GM21723 (cell line): ENCODE data around the gene SCO1.
A peak's percentile ranks its signal among the peaks of the same experiment; 100 is the strongest.
"Not testable (repeated sequence)": the region's sequence is repeated elsewhere in the genome, so short reads cannot be mapped to it uniquely, and the experiment has no call there.

Source experiments
- ATAC-seq: cut with Tn5 transposase; IDR thresholded peaks from one replicate; pipeline ENCODE4 v1.9.1; 2021; ENCODE audit warnings: mild to moderate bottlenecking, moderate library complexity; ENCODE audit not compliant: unreplicated experiment

SCO1 gene

DNA sequence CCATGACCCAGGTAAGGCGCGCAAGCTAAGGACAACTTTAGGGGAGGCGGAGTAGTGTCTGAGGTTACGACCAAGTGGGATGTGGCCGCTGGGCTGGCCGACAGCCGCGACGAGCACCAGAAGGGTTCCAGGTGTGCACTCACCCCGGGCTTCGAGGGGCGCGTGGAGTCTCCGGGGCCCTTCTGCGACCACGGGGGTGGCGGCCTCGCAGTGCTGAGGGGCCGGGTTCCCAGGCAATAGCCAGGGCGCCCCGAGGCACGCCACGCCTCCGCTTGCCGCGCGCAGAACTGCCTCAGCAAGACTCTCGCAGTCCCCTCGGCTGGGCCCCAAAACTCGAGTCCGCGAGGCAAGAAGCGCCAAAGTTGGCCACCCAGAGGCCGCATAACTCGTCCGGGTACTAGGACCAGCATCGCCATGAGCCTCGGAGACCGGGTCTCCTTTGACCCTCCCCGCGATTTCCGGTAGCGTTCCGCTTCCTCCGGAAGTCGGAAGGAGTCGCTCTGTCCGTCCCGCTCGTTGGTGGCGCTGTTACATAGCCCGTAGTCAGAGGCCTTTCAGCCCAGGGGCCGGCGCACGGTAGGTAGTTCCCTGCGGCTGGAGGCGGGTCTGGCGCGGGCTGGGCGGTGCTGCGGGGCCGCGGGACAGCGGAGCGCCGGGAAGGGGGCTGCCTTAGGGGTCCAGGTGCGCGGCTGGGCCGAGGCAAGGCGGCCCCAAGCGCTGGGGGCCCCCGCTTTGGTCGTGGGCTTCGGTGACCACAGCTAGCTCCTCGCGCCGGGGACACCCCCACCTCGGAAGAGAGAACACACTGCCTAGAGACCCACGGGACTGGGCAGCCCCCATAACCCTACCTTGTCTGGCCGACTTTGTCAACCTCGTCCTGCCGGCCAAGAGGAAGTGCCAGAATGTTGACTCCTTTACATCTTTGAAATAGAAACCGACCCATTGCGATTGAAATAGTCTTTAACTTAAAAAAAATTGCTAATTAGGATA, at the start of gene SCO1, which contains the start of gene ADPRM:
Gene SCO1 (minus strand): TSS at position 442 of the 990 bp plus-strand sequence. CDS start 26 bp downstream, at position 416.
Gene ADPRM (plus strand): TSS at position 503 of the 990 bp plus-strand sequence. CDS start 7,333 bp downstream, outside the sequence.
- peak; percentile 96 for ATAC-seq

DNA sequence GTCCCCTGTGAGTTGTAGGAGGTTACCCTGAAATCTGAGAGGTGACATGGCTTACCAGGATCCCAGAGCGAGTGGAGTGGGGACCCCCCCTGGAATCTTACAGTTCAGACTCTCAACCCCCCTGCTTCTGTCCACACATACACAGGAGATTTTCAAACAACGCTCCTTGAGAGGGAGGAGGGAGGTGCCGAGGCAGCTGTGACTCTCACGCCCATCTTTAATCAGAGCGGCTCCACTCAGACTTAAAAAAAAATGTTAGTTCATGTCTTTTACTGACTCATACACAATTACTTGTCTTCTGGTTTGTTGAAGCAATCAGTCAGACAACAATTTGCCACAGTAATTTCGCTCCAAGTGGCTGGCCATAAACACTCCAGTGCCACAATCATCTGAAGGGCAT, 47.9 kb upstream of the SCO1 start:
- no peak for ATAC-seq

DNA sequence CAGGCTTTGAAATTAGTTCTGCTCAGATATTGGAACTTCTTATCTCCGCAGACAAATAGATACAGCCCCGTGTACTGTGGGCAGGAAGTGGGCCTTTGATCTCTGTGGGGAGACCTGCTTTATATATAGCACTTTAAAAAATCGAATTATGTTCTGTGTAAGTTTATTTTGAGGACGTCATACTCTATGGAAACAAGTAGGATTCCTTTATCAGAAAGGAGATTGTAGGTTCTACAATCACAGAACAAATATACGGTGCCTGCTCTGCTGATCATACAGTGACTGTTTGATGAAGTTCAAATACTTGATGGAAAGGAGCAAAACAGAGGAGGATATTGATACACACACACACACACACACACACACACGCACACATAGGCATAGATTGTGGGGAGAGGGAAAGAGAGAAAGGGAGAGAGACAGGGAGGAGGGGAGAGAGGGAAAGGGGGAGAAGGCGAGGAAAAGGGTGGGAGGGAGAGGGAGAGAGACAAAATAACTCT, 47.2 kb upstream of the SCO1 start:
- ATAC-seq = no peak

DNA sequence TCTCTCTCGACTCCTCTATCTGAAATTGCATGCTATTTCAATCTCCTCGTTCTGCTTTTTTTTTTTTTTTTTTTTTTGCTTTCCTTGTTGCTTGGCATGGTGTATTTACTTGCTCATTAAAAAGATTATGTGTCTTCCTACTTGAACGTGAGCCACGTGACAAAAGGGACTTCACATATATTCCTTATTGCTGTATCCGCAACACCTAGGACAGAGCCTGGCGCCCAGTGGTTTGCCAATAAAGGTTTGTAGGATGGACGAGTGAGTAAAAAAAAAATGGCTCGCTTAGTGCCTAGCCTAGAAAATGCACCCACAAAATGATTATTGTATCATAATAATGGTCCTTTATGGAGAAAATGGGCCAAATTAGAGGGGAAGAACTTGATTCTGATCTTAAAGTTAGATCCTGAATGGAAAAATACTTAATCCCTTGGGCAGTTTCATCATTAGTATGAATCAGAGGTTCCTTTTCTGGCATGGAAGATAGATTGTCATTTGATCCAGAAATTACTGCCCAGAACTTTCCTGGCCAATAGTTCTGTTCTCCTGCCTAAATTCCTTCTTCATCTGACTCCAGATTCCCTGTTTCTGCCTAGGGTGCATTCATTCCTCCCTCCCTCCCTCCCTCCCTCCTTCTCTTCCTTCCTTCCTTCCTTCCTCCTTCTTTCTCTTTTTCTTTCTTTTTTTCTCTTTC, 46.1 kb upstream of the SCO1 start:
- ATAC-seq = no peak

DNA sequence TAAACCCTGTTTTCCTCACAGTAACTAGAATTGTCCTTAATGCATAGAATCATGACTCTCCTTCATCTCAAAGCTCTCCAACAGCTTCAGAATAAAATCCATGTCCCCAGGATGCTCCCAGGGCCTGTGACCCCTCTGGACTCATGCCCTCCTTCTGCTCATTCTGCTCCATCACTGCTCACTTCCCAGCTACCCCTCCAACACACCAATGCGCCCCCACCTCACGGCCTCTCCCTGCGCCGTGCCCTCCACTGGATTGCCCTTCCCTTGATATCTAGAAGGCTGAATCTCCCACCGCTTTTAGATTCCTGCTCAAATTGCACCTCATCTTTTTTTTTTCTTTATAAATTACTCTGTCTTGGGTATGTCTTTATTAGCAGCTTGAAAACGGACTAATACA, 45.1 kb upstream of the SCO1 start:
- ATAC-seq = no peak

DNA sequence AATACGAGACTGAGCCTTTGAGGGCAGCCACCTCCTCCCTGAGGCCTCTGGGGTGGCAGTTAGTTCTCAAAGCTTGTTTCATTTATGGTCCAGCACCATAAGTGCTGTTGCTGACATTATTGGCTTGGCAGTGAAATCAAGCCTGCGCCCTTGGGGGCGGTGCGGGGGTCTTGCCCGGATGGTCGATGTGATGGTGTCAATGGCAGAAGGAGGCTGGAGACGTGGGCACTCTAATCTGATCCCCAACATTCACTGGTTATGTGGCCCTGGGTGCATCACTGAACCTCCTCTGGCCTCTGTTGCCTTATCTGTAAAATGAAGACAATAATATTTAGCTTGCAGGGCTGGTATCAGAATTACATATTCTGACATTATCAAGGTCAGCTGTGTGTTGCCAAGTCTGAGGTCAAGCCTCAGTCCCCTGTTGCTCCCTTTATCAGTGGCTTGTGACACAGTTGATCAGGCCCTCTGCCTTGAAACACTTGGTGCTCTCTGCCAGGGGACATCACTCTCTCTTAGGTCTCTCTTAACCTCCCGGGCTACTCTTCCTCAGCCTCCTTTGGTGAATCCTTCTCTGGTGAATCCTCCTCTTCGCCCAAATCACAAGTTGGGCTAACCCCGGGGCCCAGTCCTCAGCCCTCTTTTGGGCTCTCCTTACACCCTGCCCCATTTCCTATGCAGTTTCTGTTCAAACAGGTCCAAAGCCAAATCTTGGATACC, 44.2 kb upstream of the SCO1 start:
- ATAC-seq = no peak

DNA sequence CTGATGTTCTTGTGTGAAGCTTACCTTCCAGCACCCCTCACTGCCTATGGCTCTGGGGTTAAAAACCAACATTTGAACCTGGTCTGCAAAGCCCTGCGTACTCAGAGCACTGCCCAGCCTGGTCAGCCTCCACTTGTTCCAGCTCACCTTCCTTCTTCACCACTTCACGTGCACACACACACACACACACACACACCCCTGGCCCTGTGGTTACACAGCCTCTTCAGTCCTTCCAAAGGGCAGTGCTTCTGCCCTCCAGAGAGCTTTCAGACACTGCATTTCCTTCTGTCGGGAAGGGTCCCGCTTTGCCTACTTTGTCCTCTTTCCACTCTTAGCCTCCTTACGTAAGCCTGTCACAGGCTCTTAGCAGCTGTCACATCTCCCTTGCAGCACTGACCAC, 42.1 kb upstream of the SCO1 start:
- no peak for ATAC-seq

DNA sequence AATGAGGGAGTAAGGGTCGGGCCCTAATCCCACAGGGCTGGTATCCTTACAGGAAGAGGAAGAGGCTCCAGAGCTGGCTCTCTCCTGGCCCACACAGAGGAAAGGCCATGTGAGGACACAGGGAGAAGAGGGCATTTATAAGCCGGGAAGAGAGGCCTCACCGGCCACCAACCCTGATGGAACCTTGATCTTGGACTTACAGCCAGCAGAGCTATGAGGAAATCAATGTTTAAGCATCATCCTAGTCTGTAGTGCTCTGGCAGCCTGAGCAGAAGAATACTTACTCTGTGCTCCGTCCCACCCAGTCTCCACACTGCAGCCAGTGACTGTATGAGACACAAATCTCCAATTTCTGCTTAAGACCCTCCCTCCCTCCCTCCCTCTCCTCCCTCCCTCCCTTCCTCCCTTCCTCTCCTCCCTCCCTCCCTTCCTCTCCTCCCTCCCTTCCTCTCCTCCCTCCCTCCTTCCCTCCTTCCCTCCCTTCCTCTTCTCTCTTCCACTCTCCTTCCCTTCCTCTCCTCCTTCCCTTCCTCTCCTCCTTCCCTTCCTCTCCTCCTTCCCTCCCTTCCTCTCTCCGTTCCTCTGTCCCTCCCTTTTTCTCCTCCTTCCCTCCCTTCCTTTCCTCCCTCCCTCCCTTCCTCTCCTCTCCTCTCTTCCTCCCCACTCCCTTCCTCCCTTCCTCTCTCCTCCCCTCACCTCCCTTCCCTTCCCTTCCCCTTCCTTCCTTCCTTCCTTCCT, 41.4 kb upstream of the SCO1 start:
- no peak for ATAC-seq

DNA sequence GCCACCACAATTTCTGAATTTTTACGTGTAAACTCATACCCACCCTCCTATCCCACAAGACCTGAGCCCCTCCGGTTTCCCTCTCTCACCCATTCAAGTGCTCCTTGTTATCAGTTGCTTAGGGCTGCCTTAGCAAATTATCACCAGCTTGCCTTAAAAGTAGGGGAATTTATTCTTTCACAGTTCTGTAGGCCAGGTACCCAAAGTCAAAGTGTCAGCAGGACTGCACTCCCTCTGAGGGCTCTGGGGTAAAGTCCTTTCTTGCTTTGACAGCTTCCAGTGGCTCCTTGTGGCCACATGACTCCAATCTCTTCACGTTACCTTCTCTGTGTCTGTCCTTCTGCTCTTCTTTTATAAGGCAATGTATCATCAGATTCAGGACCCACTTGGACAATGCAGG, 40.4 kb upstream of the SCO1 start:
- ATAC-seq = no peak

DNA sequence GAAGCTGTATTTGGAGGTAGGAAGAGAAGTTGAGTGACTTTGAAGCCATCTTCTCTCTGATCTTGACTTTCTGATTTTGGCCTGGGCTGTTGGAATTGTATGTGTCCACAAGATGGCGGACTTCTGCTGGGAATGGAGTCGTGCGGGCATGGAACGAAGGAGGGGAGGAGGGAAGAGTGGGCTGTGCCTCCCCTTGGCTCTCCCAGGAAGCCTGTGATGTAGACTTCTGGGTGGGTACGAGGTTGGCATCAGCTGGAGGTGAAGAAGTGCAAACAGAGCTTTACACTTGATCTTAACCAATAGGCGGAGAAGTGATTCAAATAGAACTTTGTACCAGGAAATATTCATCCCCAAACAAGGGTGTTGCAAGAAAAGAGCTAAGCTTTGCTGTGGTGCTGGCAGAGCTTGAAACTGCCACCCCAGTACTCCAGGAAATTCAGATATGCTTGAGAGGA, 39.9 kb upstream of the SCO1 start:
- ATAC-seq = no peak

DNA sequence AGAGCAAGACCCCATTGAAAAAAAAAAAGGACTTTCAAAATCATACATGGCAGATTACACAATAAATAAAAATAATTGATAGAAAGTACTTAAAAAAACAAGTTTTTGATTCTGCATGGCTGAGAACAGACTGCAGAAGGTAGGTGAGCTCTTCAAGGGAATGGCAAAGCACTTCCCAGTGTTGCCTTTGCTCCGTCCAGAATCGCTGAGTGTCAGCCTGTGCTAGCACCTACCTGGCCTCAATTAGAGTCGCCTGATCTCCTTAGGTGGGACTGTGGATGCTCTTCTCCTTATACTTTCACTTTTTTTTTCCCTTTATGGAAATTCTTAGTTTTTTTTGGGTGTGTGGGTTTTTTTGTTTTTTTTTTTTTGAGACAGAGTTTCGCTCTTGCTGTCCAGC, 38.5 kb upstream of the SCO1 start:
- no peak for ATAC-seq

DNA sequence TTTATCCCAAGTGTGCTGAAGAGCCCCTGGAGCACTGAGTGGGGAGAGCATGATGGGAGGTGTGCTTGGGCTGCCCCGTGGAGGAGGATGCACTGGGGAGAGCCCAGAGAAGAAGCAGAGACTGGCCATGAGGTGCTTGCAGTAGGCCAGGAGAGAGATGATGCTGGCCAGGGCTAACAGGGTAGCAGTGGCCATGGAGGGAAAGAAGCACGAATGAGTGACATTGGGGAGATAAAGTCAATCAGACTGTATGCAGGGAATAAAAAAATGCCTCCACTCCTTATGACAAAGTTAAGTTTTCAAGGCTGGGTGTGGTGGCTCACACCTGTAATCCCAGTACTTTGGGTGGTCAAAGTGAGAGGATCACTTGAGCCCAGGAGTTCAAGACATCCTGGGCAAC, 37.9 kb upstream of the SCO1 start:
- ATAC-seq = no peak

DNA sequence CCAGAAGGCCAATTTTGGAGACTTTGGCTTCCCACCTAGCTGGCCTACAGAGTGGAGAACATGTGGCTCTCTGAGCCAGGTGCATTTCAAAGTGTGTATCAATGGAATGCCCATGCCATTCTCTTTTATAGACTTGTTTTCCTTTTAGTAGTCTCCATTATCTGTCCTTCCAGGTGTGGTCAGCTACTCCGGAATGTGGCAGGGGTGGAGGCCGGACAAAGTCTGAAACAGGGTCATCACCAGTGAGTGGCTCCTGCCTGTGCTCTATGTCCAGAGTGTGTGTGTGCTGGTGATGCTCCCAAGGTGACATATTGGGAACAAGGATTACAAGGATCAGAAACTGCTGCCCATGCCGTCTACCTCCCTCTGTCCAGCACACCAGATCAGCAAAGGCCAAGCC, 36.3 kb upstream of the SCO1 start:
- no peak for ATAC-seq

DNA sequence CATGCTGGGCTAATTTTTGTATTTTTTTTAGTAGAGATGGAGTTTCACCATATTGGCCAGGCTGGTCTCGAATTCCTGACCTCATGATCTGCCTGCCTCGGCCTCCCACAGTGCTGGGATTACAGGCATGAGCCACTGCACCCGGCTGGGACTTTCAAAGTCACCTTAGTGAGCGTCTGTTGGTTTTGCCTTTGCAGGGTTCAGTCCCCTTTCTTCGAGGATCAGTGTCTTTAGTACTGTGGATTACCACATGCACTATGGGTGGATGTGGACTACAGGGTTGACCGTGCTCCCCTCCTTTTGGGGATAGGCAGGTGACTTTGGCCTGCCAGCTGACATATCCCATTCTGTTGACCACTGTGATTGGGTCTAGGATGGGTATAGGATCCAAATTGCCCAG, 34.8 kb upstream of the SCO1 start:
- not testable (repeated sequence) for ATAC-seq

DNA sequence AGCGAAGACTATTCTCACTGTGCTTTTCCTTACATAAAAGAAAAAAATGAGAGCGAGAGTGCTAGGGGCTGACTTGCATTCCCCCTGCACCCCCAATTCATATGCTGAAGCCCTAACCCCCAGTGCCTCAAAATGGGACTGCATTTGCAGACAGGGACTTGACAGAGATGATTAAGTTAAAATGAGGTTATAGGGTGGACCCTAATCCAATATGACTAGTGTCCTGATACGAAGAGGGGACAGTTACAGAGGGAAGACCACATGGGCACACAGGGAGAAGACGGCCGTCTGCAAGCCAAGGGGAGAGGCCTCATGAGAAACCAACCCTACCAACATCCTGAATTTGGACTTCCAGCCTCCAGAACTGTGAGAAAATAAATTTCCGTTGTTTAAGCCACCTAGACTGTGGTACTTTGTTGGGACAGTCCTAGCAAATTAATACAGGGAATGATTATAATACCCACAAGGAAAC, 34.1 kb upstream of the SCO1 start:
- no peak for ATAC-seq

DNA sequence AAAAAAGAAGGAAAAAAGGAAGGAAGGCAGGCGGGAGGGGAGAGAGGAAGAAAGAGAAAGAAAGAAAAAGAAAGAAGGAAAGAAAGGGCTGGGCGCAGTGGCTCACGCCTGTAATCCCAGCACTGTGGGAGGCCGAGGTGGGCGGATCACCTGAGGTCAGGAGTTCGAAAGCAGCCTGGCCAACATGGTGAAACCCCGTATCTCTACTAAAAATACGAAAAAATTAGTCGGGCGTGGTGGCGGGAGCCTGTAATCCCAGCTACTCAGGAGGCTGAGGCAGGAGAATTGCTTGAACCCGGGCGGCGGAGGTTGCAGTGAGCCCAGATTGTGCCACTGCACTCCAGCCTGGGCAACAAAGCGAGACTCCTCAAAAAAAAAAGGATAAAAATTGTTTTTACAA, 32.9 kb upstream of the SCO1 start:
- not testable (repeated sequence) for ATAC-seq

DNA sequence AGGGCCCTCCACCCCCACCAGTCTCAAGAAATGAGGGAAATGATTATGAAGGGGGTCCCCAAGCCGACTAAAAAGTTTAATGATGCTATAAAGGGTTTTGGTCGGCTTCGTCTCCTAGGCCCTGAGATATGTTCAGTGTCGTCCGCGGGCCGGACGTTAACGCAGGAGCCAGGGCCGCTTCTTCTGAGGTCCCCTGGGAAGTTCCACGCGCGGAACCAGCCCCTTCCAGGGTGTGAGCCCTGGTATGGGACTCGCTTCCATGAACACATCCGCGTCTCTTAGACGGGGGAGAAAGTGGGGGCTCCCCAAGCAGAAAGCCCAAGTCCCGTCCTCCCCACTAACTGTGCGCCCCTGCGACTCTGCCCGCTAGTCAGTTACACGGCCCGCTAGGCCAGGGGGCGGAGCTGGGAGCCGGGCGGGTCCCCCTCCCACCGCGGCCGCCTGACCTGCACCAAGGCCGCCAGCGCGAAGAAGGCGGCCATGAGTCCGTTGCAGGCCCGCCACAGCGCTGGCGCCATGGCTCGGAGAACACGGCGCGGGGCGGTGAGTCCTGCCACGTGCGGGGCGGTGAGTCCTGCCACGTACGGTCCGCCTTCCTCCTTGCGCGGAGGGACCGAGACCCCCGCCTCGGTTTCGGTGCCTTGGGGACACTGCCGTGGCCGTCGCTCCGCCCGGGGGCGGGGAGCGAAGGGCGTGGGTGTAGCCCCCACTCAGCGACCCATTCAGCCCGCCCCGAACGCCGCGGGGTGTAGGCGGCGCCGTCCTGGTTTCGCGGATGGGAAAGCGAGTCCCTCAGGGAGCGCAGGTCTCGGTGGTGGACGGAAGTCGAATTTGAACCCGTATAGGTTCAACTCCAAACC, 32.2 kb upstream of the SCO1 start, which contains the start of gene TMEM220:
Gene TMEM220 (minus strand): TSS at position 690 of the 860 bp plus-strand sequence. CDS start 172 bp downstream, at position 518.
- ATAC-seq = peak; percentile 80

DNA sequence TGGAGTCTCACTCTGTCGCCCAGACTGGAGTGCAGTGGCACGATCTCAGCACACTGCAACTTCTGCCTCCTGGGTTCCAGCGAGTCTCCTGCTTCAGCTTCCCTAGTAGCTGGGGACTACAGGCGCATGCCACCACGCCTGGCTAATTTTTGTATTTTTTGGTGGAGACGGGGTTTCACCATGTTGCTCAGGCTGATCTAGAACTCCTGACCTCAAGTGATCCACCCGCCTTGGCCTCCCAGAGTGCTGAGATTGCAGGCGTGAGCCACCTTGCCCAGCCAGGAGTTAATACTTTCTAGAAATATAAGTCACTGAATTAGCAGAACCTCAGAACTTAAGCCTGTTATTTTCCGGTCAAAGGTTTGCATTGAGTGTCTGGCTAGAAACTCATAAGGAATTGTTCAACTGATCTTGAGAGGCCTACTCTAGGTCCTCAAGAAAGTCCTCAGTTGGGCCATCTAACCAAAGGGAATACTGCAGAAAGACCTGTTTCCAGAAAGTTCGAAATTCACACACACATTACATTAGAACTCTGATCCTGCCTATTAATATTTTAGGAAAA, 31.1 kb upstream of the SCO1 start:
- no peak for ATAC-seq

DNA sequence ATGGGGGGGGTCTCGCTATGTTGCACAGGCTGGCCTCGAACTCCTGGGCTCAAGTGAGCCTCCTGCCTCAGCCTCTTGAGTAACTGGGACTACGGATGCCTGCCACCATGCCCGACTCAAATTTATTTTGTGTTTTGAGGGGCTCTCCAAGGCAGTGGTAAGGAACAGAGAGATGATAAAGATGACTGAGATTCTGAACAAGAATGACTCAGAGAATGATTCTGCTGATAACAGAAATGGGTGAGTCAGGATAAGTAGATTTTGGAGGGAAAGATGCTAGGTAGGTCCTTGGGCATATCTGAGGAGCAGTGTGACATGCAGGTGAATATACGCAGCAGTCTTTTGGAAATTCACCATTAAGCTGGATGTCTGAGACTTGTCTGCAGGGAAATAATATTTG, 29.9 kb upstream of the SCO1 start:
- ATAC-seq = no peak
